H9 (cell line): ENCODE measurements around the gene C16orf78. TPM values are rescaled to one million over a fixed set of nuclear protein-coding genes. Genes with fewer than 3 reads are reported as not detected.

Experiments
- DNase-seq: peaks from one replicate; pipeline ENCODE4 v3.0.0-alpha.2; 2017
- H2AFZ ChIP-seq: one replicate; pipeline ENCODE4 v1.6.1; 2013; ENCODE audit warnings: mild to moderate bottlenecking, low read length, control low read depth, moderate library complexity
- H2AK5ac ChIP-seq: 2 replicates; pipeline ENCODE4 v1.6.1; 2013; ENCODE audit warnings: low read length, control low read depth, mixed read lengths; ENCODE audit not compliant: insufficient read length
- H2BK120ac ChIP-seq: one replicate; pipeline ENCODE4 v1.6.1; 2013; ENCODE audit warnings: low read depth, mild to moderate bottlenecking, low read length, control low read depth, inconsistent platforms; ENCODE audit not compliant: poor library complexity, severe bottlenecking
- H2BK12ac ChIP-seq: 2 replicates; pipeline ENCODE4 v1.6.1; 2013; ENCODE audit warnings: low read length, control low read depth, mixed read lengths, low read depth; ENCODE audit not compliant: insufficient read length
- H2BK15ac ChIP-seq: 2 replicates; pipeline ENCODE4 v1.6.1; 2013; ENCODE audit warnings: low read depth, low read length, control low read depth
- H2BK20ac ChIP-seq: one replicate; pipeline ENCODE4 v1.6.1; 2013; ENCODE audit warnings: low read depth, mild to moderate bottlenecking, low read length, control low read depth, inconsistent platforms; ENCODE audit not compliant: poor library complexity, severe bottlenecking
- H2BK5ac ChIP-seq: 2 replicates; pipeline ENCODE4 v1.6.1; 2013; ENCODE audit warnings: low read length, control low read depth, mixed read lengths; ENCODE audit not compliant: insufficient read length
- H3K14ac ChIP-seq: 2 replicates; pipeline ENCODE4 v1.6.1; 2013; ENCODE audit warnings: low read length, control low read depth; ENCODE audit not compliant: insufficient read depth
- H3K18ac ChIP-seq: 2 replicates; pipeline ENCODE4 v1.6.1; 2013; ENCODE audit warnings: low read depth, mild to moderate bottlenecking, mixed read lengths, low read length, control low read depth; ENCODE audit not compliant: insufficient read length
- H3K23ac ChIP-seq: 2 replicates; pipeline ENCODE4 v1.6.1; 2013; ENCODE audit warnings: low read length, control low read depth, mixed read lengths, low read depth; ENCODE audit not compliant: insufficient read length
- H3K23me2 ChIP-seq: 2 replicates; pipeline ENCODE4 v1.6.1; 2013; ENCODE audit warnings: low read depth, mild to moderate bottlenecking, mixed read lengths, low read length, control low read depth; ENCODE audit not compliant: insufficient read length, poor library complexity, severe bottlenecking
- H3K27ac ChIP-seq: 2 replicates; pipeline ENCODE4 v1.5.1; 2013; ENCODE audit warnings: low read length, control low read depth, mixed read lengths, low read depth; ENCODE audit not compliant: insufficient read length
- H3K27me3 ChIP-seq: 2 replicates; pipeline ENCODE4 v1.6.1; 2013; ENCODE audit warnings: low read length, control low read depth, inconsistent platforms; ENCODE audit not compliant: insufficient read depth
- H3K4ac ChIP-seq: 2 replicates; pipeline ENCODE4 v1.6.1; 2013; ENCODE audit warnings: low read depth, mild to moderate bottlenecking, control low read depth, inconsistent platforms, low read length, moderate library complexity
- H3K4me1 ChIP-seq: 2 replicates; pipeline ENCODE4 v1.6.1; 2013; ENCODE audit warnings: low read length, control low read depth, inconsistent platforms; ENCODE audit not compliant: insufficient read depth
- H3K4me2 ChIP-seq: 2 replicates; pipeline ENCODE4 v1.6.1; 2013; ENCODE audit warnings: low read length, control low read depth, mixed read lengths; ENCODE audit not compliant: insufficient read length, insufficient read depth
- H3K56ac ChIP-seq: 2 replicates; pipeline ENCODE4 v1.6.1; 2013; ENCODE audit warnings: low read depth, mild to moderate bottlenecking, mixed read lengths, low read length, control low read depth; ENCODE audit not compliant: insufficient read length
- H3K79me1 ChIP-seq: 2 replicates; pipeline ENCODE4 v1.6.1; 2013; ENCODE audit warnings: low read depth, mild to moderate bottlenecking, moderate library complexity, low read length, control low read depth, inconsistent platforms; ENCODE audit not compliant: insufficient read depth, poor library complexity, severe bottlenecking
- H3K79me2 ChIP-seq: 2 replicates; pipeline ENCODE4 v1.6.1; 2013; ENCODE audit warnings: low read length, control low read depth, inconsistent platforms; ENCODE audit not compliant: insufficient read depth
- H3K9ac ChIP-seq: 2 replicates; pipeline ENCODE4 v1.6.1; 2013; ENCODE audit warnings: low read length, control low read depth, mixed read lengths; ENCODE audit not compliant: insufficient read length; ENCODE audit errors: extremely low read depth
- H3K9me3 ChIP-seq: one replicate; pipeline ENCODE4 v1.6.1; 2013; ENCODE audit warnings: low read depth, low read length, inconsistent platforms; ENCODE audit not compliant: control insufficient read depth
- H3T11ph ChIP-seq: one replicate; pipeline ENCODE4 v1.6.1; 2013; ENCODE audit warnings: mild to moderate bottlenecking, low read length, control low read depth, inconsistent platforms
- H4K20me1 ChIP-seq: one replicate; pipeline ENCODE4 v1.6.1; 2013; ENCODE audit not compliant: control insufficient read depth, insufficient read length, insufficient read depth
- H4K5ac ChIP-seq: 2 replicates; pipeline ENCODE4 v1.6.1; 2013; ENCODE audit warnings: low read depth, mild to moderate bottlenecking, mixed read lengths, low read length, control low read depth; ENCODE audit not compliant: insufficient read length
- H4K8ac ChIP-seq: replicated peaks from 2 replicates; pipeline ENCODE4 v1.6.1; 2013; ENCODE audit warnings: low read length, control low read depth, mixed read lengths, low read depth; ENCODE audit not compliant: insufficient read length
- H4K91ac ChIP-seq: 2 replicates; pipeline ENCODE4 v1.6.1; 2013; ENCODE audit warnings: low read depth, mild to moderate bottlenecking, moderate library complexity, mixed read lengths, low read length, control low read depth; ENCODE audit not compliant: insufficient read length
- H3K27ac Mint-ChIP-seq, 3 experiments: 2 replicates in 2 of 3; 3 replicates in 1 of 3; pipeline ENCODE4 v1.8.0; 2020 to 2021; ENCODE audit warnings: mixed read lengths in 3 of 3, mild to moderate bottlenecking in 1 of 3, moderate library complexity in 1 of 3
- H3K27me3 Mint-ChIP-seq: 2 replicates; pipeline ENCODE4 v1.8.0; 2021; ENCODE audit warnings: low read depth, mild to moderate bottlenecking, moderate library complexity, mixed read lengths
- H3K36me3 Mint-ChIP-seq, 3 experiments: 2 replicates in 2 of 3; 3 replicates in 1 of 3; pipeline ENCODE4 v1.8.0; 2020 to 2021; ENCODE audit warnings: low read depth in 3 of 3, mixed read lengths in 3 of 3; ENCODE audit not compliant: insufficient read depth in 1 of 3
- H3K4me1 Mint-ChIP-seq, 2 experiments: 2 replicates each; pipeline ENCODE4 v1.8.0; 2020; ENCODE audit warnings: mixed read lengths in 2 of 2
- H3K4me3 Mint-ChIP-seq, 2 experiments: 2 replicates in 1 of 2; 3 replicates in 1 of 2; pipeline ENCODE4 v1.8.0; 2020 to 2021; ENCODE audit warnings: mild to moderate bottlenecking in 2 of 2, mixed read lengths in 2 of 2, moderate library complexity in 1 of 2
- H3K9me3 Mint-ChIP-seq, 2 experiments: 2 replicates in 1 of 2; 3 replicates in 1 of 2; pipeline ENCODE4 v1.8.0; 2020; ENCODE audit warnings: mild to moderate bottlenecking in 2 of 2, mixed read lengths in 2 of 2, moderate library complexity in 1 of 2
- CTCF ChIP-seq: fragments of 200-600 bp; sonication (generic); conservative IDR thresholded peaks from 3 replicates; pipeline ENCODE4 v1.8.0; 2021; ENCODE audit warnings: antibody characterized with exemption, mild to moderate bottlenecking
- WGBS: extraction: QIAGEN DNeasy Blood & Tissue Kit; methylation state at CpG from one replicate; pipeline ENCODE4 v1.1.7; 2013; ENCODE audit warnings: missing lambda C conversion rate, low lambda C conversion rate, mixed read lengths; ENCODE audit not compliant: insufficient read length; ENCODE audit errors: extremely low coverage; 5-methylcytosine and 5-hydroxymethylcytosine counted together
- total RNA-seq: library from RNA; stranded (reverse); gene quantifications from 2 replicates; pipeline ENCODE4 v1.2.1, GENCODE V29; 2021

The C16orf78 gene
- total RNA-seq, 1 experiment from 2014 or later: not detected

GRCh38 chr16:49440156-49441065, 66.8 kb downstream of the C16orf78 start:
- Histone ChIP-seq H4K8ac (peak overlapping the region; percentile 64), H2BK12ac (no peak overlapping the region), H3T11ph (no peak overlapping the region), H2BK15ac (no peak overlapping the region), H2BK20ac (no peak overlapping the region), H3K4ac (no peak overlapping the region), H3K27ac (no peak overlapping the region), H3K27me3 (no peaks in the 10 kb centered on the region), H3K79me1 (no peaks in the 10 kb centered on the region), H4K20me1 (no peaks in the 10 kb centered on the region), H3K14ac (no peak overlapping the region), H4K5ac (no peak overlapping the region), H3K4me2 (no peak overlapping the region), H2AK5ac (no peak overlapping the region), H2BK120ac (no peak overlapping the region), H2AFZ (no peak overlapping the region), H3K9me3 (no peaks in the 10 kb centered on the region), H2BK5ac (no peak overlapping the region), H3K56ac (no peak overlapping the region), H3K79me2 (no peaks in the 10 kb centered on the region), H3K18ac (no peak overlapping the region), H3K23me2 (no peaks in the 10 kb centered on the region), H4K91ac (no peak overlapping the region), H3K4me1 (peaks cover 15% of the 10 kb centered on the region), H3K23ac (no peak overlapping the region), H3K9ac (no peak overlapping the region)
- TF ChIP-seq CTCF: peak; percentile 27; the same call in 1 of the 3 replicates
- Mint-ChIP-seq H3K36me3 (no peaks in the 10 kb centered on the region), H3K27me3 (peaks cover 13% of the 10 kb centered on the region), H3K9me3 (no peaks in the 10 kb centered on the region; a peak in 1 of 5 replicates), H3K27ac (no peak overlapping the region; a peak in 1 of 7 replicates), H3K4me1 (peaks cover 49 to 52% of the 10 kb centered on the region in 2 experiments), H3K4me3 (no peak overlapping the region)
- DNase-seq: no peak
- no CpG with 5 or more reads among the region's 20 CpGs for WGBS
